Adrenal gland (tissue), 12 donors: ENCODE measurements around the gene CLEC18A. TPM values are rescaled to one million over a fixed set of nuclear protein-coding genes. Genes with fewer than 3 reads are reported as not detected.
A peak's percentile ranks its signal among the peaks of the same experiment; 100 is the strongest.

Experiments
- DNase-seq, 7 donors: peaks; one replicate each; pipeline ENCODE4 v3.0.0-alpha.2; 2019 to 2020
- H3K27ac ChIP-seq, 5 donors: fragments of 200-600 bp; sonication (generic) in 4 of 5; 1 replicate in 3 of 5; 2 replicates in 2 of 5; pipeline versions ENCODE4 v1.5.1 to v1.8.0; 2016 to 2020; ENCODE audit warnings: mild to moderate bottlenecking in 1 of 5
- H3K27me3 ChIP-seq: fragments of 200-600 bp; 2 replicates; pipeline ENCODE4 v1.8.0; 2021
- H3K36me3 ChIP-seq, 2 donors: fragments of 200-600 bp; replicated peaks in 1 of 2; 1 replicate in 1 of 2; 2 replicates in 1 of 2; pipeline versions ENCODE4 v1.5.1 to v1.8.0; 2018 to 2022
- H3K4me1 ChIP-seq, 2 donors: fragments of 200-600 bp; replicated peaks in 1 of 2; 1 replicate in 1 of 2; 2 replicates in 1 of 2; pipeline versions ENCODE4 v1.5.1 to v1.8.0; 2018 to 2021
- H3K4me3 ChIP-seq, 4 donors: fragments of 200-600 bp; sonication (generic) in 3 of 4; one replicate each; pipeline ENCODE4 v1.5.1; 2016 to 2018
- H3K9me3 ChIP-seq, 3 donors: fragments of 200-600 bp; sonication (generic) in 1 of 3; replicated peaks in 1 of 3; 1 replicate in 2 of 3; 2 replicates in 1 of 3; pipeline versions ENCODE4 v1.5.1 to v1.8.0; 2016 to 2021
- CTCF ChIP-seq, 6 experiments: fragments of 450-650 bp in 4 of 6; fragments of 200-600 bp in 2 of 6; sonication (generic) in 1 of 6; IDR thresholded peaks; 1 replicate in 5 of 6; 2 replicates in 1 of 6; pipeline versions ENCODE4 v1.5.1 to v1.8.0; 2016 to 2021; ENCODE audit warnings: antibody characterized with exemption in 6 of 6, mild to moderate bottlenecking in 2 of 6, moderate library complexity in 1 of 6
- POLR2A ChIP-seq, 2 donors: fragments of 450-650 bp; IDR thresholded peaks; one replicate each; pipeline ENCODE4 v1.6.1; 2017; ENCODE audit warnings: antibody characterized with exemption in 2 of 2, mild to moderate bottlenecking in 2 of 2, moderate library complexity in 1 of 2
- WGBS, 4 donors: extraction: QIAGEN DNeasy Blood & Tissue Kit in 2 of 4; methylation state at CpG; one replicate each; pipeline versions ENCODE4 v1.1.5 to v1.1.7; 2013 to 2017; 5-methylcytosine and 5-hydroxymethylcytosine counted together
- intact Hi-C, 2 donors: fragments of 100-400 bp; cut with DNase I; formaldehyde crosslinking; loops; one replicate each; pipeline versions ENCODE4 v1.14.1 to v1.15.0; 2022 to 2023
- polyA plus RNA-seq, 3 donors: library from polyadenylated mRNA; stranded (reverse); fragments of 200-250 nt in 2 of 3; fragments of 350-450 nt in 1 of 3; fragmentation: Illumina TruSeq in 1 of 3; extraction: RNeasy Lipid Tissue Mini Kit (QIAGEN cat#74804) in 1 of 3; gene quantifications; one replicate each; pipeline ENCODE4 v1.2.3, GENCODE V29; 2013 to 2014
- total RNA-seq, 9 donors: library from RNA; depleted of rRNA in 4 of 9; stranded (reverse); fragments of >200 nt in 4 of 9; fragments of 120-200 nt in 1 of 9; fragmentation: NEBNext Ultra II Directional in 1 of 9; extraction: Animal tissue kit (Norgen Biotek cat#: 25700) in 1 of 9; gene quantifications; one replicate each; pipeline versions ENCODE4 v1.1.0 to v1.2.4, GENCODE V29; 2013 to 2023
- donor health status: healthy with polysubstance abuse.
- donor health status: Bipolar disorder and iron deficiency.
- donor health status: DM: yes; HTN: yes; CAD: no.
- donor health status: DM: no; HTN: no; CAD: no.
- donor health status: DM: no; HTN: no; CAD: no.
- donor health status: DM: yes; HTN: yes; CAD: no.

The CLEC18A gene
- total and polyA plus RNA-seq, 12 donors = 1.0 to 8.0 (median 2.9) TPM

GRCh38 chr16:69925311-69925710 lies 25.8 kb upstream of the CLEC18A start:
- H3K4me1 ChIP-seq = peaks cover 11 to 24% of the 10 kb centered on the region in 2 donors
- no peaks in the 10 kb centered on the region for H3K9me3 ChIP-seq
- H3K27ac ChIP-seq = peak overlapping the region in 4 of 5 donors; percentile 39 to 81 (median 76)
- H3K27me3 ChIP-seq = no peaks in the 10 kb centered on the region
- no peak for TF ChIP-seq CTCF (IDR thresholded peaks at IDR 0.05)
- no peak for TF ChIP-seq POLR2A (IDR thresholded peaks at IDR 0.05)
- H3K4me3 ChIP-seq = no peak overlapping the region
- intact Hi-C loops = loop anchor here (5.0 to 10.0 kb wide), 2 partner anchors 61 to 128 kb away; no protein-coding TSS in a partner anchor
- WGBS, 4 donors = 63 to 89% (median 80%) methylated on average over 8 of the region's 8 CpGs
- DNase-seq = no peak
- peaks cover 0 to 7% of the 10 kb centered on the region in 2 donors for H3K36me3 ChIP-seq

- H3K4me1 ChIP-seq = peaks cover 11 to 24% of the 10 kb centered on the region in 2 donors
- H3K9me3 ChIP-seq = no peaks in the 10 kb centered on the region
- no peaks in the 10 kb centered on the region for H3K27me3 ChIP-seq
- intact Hi-C loops = loop anchor here (5.0 to 10.0 kb wide), 2 partner anchors 61 to 129 kb away; no protein-coding TSS in a partner anchor
- no peak for DNase-seq
- H3K27ac ChIP-seq = peak overlapping the region in 1 of 5 donors; percentile 95
- TF ChIP-seq CTCF (IDR thresholded peaks at IDR 0.05) (no peak), POLR2A (IDR thresholded peaks at IDR 0.05) (no peak)
- no peak overlapping the region for H3K4me3 ChIP-seq
- H3K36me3 ChIP-seq = peaks cover 0 to 13% of the 10 kb centered on the region in 2 donors
- 86 to 94% (median 91%) methylated on average over 8 of the region's 8 CpGs for WGBS, 4 donors
Observed at GRCh38 chr16:69926241-69926640, 24.9 kb upstream of the CLEC18A start.

GRCh38 chr16:69927056-69927757 lies 23.9 kb upstream of the CLEC18A start:
- no peak for TF ChIP-seq CTCF (IDR thresholded peaks at IDR 0.05)
- peak in 1 of 2 donors; percentile 42 for TF ChIP-seq POLR2A (IDR thresholded peaks at IDR 0.05)
- Histone ChIP-seq H3K4me3 (peak overlapping the region in 1 of 4 donors; percentile 25), H3K36me3 (peaks cover 0 to 23% of the 10 kb centered on the region in 2 donors), H3K27ac (peak overlapping the region in 4 of 5 donors; percentile 78 to 95 (median 80)), H3K27me3 (no peaks in the 10 kb centered on the region), H3K4me1 (peaks cover 11 to 24% of the 10 kb centered on the region in 2 donors), H3K9me3 (no peaks in the 10 kb centered on the region)
- WGBS, 4 donors = 33 to 56% (median 44%) methylated on average over 11 to 17 of the region's 17 CpGs
- intact Hi-C loops = loop anchor here (5.0 to 10.0 kb wide), 2 partner anchors 62 to 130 kb away; no protein-coding TSS in a partner anchor
- DNase-seq = peak; percentile 78 to 92 (median 89)

GRCh38 chr16:69928856-69929400 lies 22.2 kb upstream of the CLEC18A start:
- Histone ChIP-seq H3K4me3 (no peak overlapping the region), H3K9me3 (no peaks in the 10 kb centered on the region), H3K27ac (no peak overlapping the region), H3K27me3 (no peaks in the 10 kb centered on the region), H3K36me3 (peaks cover 0 to 40% of the 10 kb centered on the region in 2 donors), H3K4me1 (peaks cover 11 to 20% of the 10 kb centered on the region in 2 donors)
- TF ChIP-seq CTCF (IDR thresholded peaks at IDR 0.05) (no peak), POLR2A (IDR thresholded peaks at IDR 0.05) (no peak)
- no peak for DNase-seq
- 88 to 95% (median 90%) methylated on average over 8 to 10 of the region's 10 CpGs for WGBS, 4 donors
- intact Hi-C loops = loop anchor here (5.0 to 10.0 kb wide), 2 partner anchors 64 to 132 kb away; no protein-coding TSS in a partner anchor
